DND-41 (cell line): ENCODE measurements around the gene NOC2L.

Source experiments
- ATAC-seq: fragments of 200-7000 bp; cut with Tn5 transposase; 3 replicates; pipeline ENCODE4 v1.9.1; 2021; ENCODE audit warnings: low read depth; ENCODE audit not compliant: insufficient read depth
- DNase-seq: peaks from one replicate; pipeline ENCODE4 v3.0.0-alpha.2; 2020
- H2AFZ ChIP-seq: 2 replicates; pipeline ENCODE4 v1.6.0; 2012; ENCODE audit warnings: low read depth, low read length
- H3K27ac ChIP-seq: 2 replicates; pipeline ENCODE4 v1.5.1; 2012; ENCODE audit warnings: low read length, inconsistent platforms
- H3K27me3 ChIP-seq: fragments of 200-600 bp; sonication (generic); 2 replicates; pipeline ENCODE4 v1.6.0; 2012; ENCODE audit warnings: low read length, mild to moderate bottlenecking, inconsistent platforms; ENCODE audit not compliant: insufficient read depth, poor library complexity
- H3K36me3 ChIP-seq: 2 replicates; pipeline ENCODE4 v1.5.1; 2012; ENCODE audit warnings: low read length, inconsistent platforms; ENCODE audit not compliant: insufficient read depth
- H3K4me1 ChIP-seq: 2 replicates; pipeline ENCODE4 v1.5.1; 2012; ENCODE audit warnings: mild to moderate bottlenecking, low read length; ENCODE audit not compliant: insufficient read depth
- H3K4me2 ChIP-seq: 2 replicates; pipeline ENCODE4 v1.6.0; 2012; ENCODE audit warnings: mild to moderate bottlenecking, moderate library complexity, low read length, inconsistent platforms; ENCODE audit not compliant: insufficient read depth
- H3K4me3 ChIP-seq, 2 experiments: fragments of 200-600 bp in 1 of 2; shearing (Covaris generic) in 1 of 2; 2 replicates each; pipeline ENCODE4 v1.5.1; 2012 to 2016; ENCODE audit warnings: inconsistent platforms in 2 of 2, low read length in 2 of 2, mild to moderate bottlenecking in 2 of 2, low read depth in 1 of 2, moderate library complexity in 1 of 2
- H3K79me2 ChIP-seq: 2 replicates; pipeline ENCODE4 v1.6.0; 2012; ENCODE audit warnings: low read length, inconsistent platforms; ENCODE audit not compliant: insufficient read depth
- H3K9ac ChIP-seq: 2 replicates; pipeline ENCODE4 v1.6.0; 2012; ENCODE audit warnings: low read depth, mild to moderate bottlenecking, inconsistent platforms, low read length, moderate library complexity
- H3K9me3 ChIP-seq: 2 replicates; pipeline ENCODE4 v1.5.1; 2012; ENCODE audit warnings: low read length, moderate library complexity, mild to moderate bottlenecking, inconsistent platforms; ENCODE audit not compliant: insufficient read depth, severe bottlenecking
- H4K20me1 ChIP-seq: 2 replicates; pipeline ENCODE4 v1.6.0; 2012; ENCODE audit warnings: low read length; ENCODE audit not compliant: insufficient read depth
- EZH2 ChIP-seq: IDR thresholded peaks from 3 replicates; pipeline ENCODE4 v1.6.1; 2012; ENCODE audit warnings: borderline replicate concordance, low read depth, mild to moderate bottlenecking, moderate library complexity, low read length, inconsistent platforms; ENCODE audit not compliant: severe bottlenecking
- TF ChIP-seq, protein P1 (sequence below): IDR thresholded peaks from 2 replicates; pipeline ENCODE4 v1.5.1; 2012; ENCODE audit warnings: borderline replicate concordance, low read length, moderate library complexity, mild to moderate bottlenecking; ENCODE audit not compliant: poor library complexity, severe bottlenecking; ENCODE audit errors: extremely low read depth

NOC2L gene

GRCh38 chr1:958823-959730, at the start of gene NOC2L:
TSS of gene NOC2L (minus strand) at chr1:959256. CDS start at chr1:959240, 16 bp downstream.
- ATAC-seq: peak; percentile 85
- Histone ChIP-seq H2AFZ (peak within 1 kb of the TSS; percentile 79), H3K27me3 (no peaks in the 10 kb centered on the region), H3K4me2 (peak within 1 kb of the TSS; percentile 88), H3K9me3 (no peaks in the 10 kb centered on the region), H3K36me3 (peaks cover 54% of the 10 kb centered on the region), H3K27ac (peak within 1 kb of the TSS; percentile 74), H4K20me1 (peaks cover 43% of the 10 kb centered on the region), H3K4me3 (peak within 1 kb of the TSS; percentile 72 to 88), H3K9ac (peak within 1 kb of the TSS; percentile 68), H3K79me2 (peaks cover 35% of the 10 kb centered on the region), H3K4me1 (peaks cover 41% of the 10 kb centered on the region)
- TF ChIP-seq, protein P1, sequence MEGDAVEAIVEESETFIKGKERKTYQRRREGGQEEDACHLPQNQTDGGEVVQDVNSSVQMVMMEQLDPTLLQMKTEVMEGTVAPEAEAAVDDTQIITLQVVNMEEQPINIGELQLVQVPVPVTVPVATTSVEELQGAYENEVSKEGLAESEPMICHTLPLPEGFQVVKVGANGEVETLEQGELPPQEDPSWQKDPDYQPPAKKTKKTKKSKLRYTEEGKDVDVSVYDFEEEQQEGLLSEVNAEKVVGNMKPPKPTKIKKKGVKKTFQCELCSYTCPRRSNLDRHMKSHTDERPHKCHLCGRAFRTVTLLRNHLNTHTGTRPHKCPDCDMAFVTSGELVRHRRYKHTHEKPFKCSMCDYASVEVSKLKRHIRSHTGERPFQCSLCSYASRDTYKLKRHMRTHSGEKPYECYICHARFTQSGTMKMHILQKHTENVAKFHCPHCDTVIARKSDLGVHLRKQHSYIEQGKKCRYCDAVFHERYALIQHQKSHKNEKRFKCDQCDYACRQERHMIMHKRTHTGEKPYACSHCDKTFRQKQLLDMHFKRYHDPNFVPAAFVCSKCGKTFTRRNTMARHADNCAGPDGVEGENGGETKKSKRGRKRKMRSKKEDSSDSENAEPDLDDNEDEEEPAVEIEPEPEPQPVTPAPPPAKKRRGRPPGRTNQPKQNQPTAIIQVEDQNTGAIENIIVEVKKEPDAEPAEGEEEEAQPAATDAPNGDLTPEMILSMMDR: no peak
- DNase-seq: peak; percentile 96

GRCh38 chr1:1006305-1007159, 47.5 kb upstream of the NOC2L start:
- no peak for DNase-seq
- Histone ChIP-seq H3K4me1 (no peaks in the 10 kb centered on the region), H3K79me2 (no peaks in the 10 kb centered on the region), H3K36me3 (no peaks in the 10 kb centered on the region), H2AFZ (no peak overlapping the region), H4K20me1 (peaks cover 12% of the 10 kb centered on the region), H3K4me3 (no peak overlapping the region), H3K9ac (no peak overlapping the region), H3K4me2 (no peak overlapping the region), H3K27ac (no peak overlapping the region), H3K27me3 (peaks cover 32% of the 10 kb centered on the region), H3K9me3 (no peaks in the 10 kb centered on the region)
- TF ChIP-seq, protein P1: no peak
- no peak for TF ChIP-seq EZH2
- ATAC-seq: no peak

DNA sequence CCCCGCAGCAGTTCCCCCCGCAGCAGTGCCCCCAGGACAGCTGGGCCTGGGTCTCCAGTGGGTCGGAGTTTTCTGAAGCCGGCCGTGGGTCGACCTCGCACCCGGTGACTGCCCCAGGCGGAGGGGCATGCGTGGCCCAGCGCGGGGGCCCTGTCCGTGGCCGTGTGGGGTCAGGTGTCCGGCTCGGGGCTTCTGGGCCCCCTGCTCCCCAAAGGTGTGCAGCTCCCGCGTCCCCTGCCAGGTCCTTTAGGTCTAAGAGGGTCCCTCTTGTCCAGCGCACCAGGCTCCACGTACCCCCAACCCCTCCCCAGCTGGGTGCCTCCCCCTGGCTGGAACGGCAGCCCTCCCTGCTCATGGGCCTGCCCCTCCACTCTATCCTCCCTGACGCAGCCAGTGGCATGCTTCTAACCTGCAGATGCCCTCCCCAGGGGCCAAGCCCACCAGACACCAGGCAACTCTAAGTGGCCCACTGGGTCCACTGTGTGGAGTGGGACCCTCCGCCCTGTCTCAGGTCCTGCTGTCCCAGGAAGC, 46.8 kb upstream of the NOC2L start:
- Histone ChIP-seq H3K9ac (no peak overlapping the region), H4K20me1 (peaks cover 12% of the 10 kb centered on the region), H3K4me1 (no peaks in the 10 kb centered on the region), H3K36me3 (no peaks in the 10 kb centered on the region), H2AFZ (no peak overlapping the region), H3K79me2 (no peaks in the 10 kb centered on the region), H3K9me3 (no peaks in the 10 kb centered on the region), H3K27me3 (peaks cover 35% of the 10 kb centered on the region), H3K27ac (no peak overlapping the region), H3K4me2 (no peak overlapping the region), H3K4me3 (no peak overlapping the region)
- ATAC-seq: no peak
- DNase-seq: no peak
- TF ChIP-seq EZH2: no peak
- TF ChIP-seq, protein P1: no peak
